ENCODE measurements around the gene DSCAML1. TPM values are rescaled to one million over a fixed set of nuclear protein-coding genes. Genes with fewer than 3 reads are reported as not detected.

The DSCAML1 gene
- total and polyA plus RNA-seq, 2 of the 8 experiments (the other 6 are each of a cell fraction or from before 2014, with no cell fraction given) = 0.19 to 0.24 TPM

- TF ChIP-seq GTF2F1 (IDR thresholded peaks at IDR 0.05; ENCODE audit: borderline replicate concordance, low read depth, low read length) (no peak), EP300 (IDR thresholded peaks at IDR 0.05; ENCODE audit: borderline replicate concordance in 1 of 2, low read depth in 2 of 2, low read length in 2 of 2) (no peak), EGR1 (IDR thresholded peaks at IDR 0.05; ENCODE audit: borderline replicate concordance, low read depth, low read length) (no peak), SP4 (IDR thresholded peaks at IDR 0.05; ENCODE audit: low read length) (no peak), SIX5 (IDR thresholded peaks at IDR 0.05; ENCODE audit: low read depth, low read length) (no peak), CHD2 (IDR thresholded peaks at IDR 0.05; ENCODE audit: low read length) (no peak), CBX8 (IDR thresholded peaks at IDR 0.05; ENCODE audit: borderline replicate concordance, low read depth, low read length) (no peak)
Measured at GRCh38 chr11:117538263-117539135, 258.5 kb downstream of the DSCAML1 start (continued).

All from H1 (cell line).